H9 (cell line): ENCODE results near the gene PLA2G2F. TPM values are rescaled to one million over a fixed set of nuclear protein-coding genes. Genes with fewer than 3 reads are reported as not detected.

Experiments
- DNase-seq: peaks from one replicate; pipeline ENCODE4 v3.0.0-alpha.2; 2017
- H2AFZ ChIP-seq: one replicate; pipeline ENCODE4 v1.6.1; 2013; ENCODE audit warnings: mild to moderate bottlenecking, low read length, control low read depth, moderate library complexity
- H2AK5ac ChIP-seq: 2 replicates; pipeline ENCODE4 v1.6.1; 2013; ENCODE audit warnings: low read length, control low read depth, mixed read lengths; ENCODE audit not compliant: insufficient read length
- H2BK120ac ChIP-seq: one replicate; pipeline ENCODE4 v1.6.1; 2013; ENCODE audit warnings: low read depth, mild to moderate bottlenecking, low read length, control low read depth, inconsistent platforms; ENCODE audit not compliant: poor library complexity, severe bottlenecking
- H2BK12ac ChIP-seq: 2 replicates; pipeline ENCODE4 v1.6.1; 2013; ENCODE audit warnings: low read length, control low read depth, mixed read lengths, low read depth; ENCODE audit not compliant: insufficient read length
- H2BK15ac ChIP-seq: 2 replicates; pipeline ENCODE4 v1.6.1; 2013; ENCODE audit warnings: low read depth, low read length, control low read depth
- H2BK20ac ChIP-seq: one replicate; pipeline ENCODE4 v1.6.1; 2013; ENCODE audit warnings: low read depth, mild to moderate bottlenecking, low read length, control low read depth, inconsistent platforms; ENCODE audit not compliant: poor library complexity, severe bottlenecking
- H2BK5ac ChIP-seq: 2 replicates; pipeline ENCODE4 v1.6.1; 2013; ENCODE audit warnings: low read length, control low read depth, mixed read lengths; ENCODE audit not compliant: insufficient read length
- H3K14ac ChIP-seq: 2 replicates; pipeline ENCODE4 v1.6.1; 2013; ENCODE audit warnings: low read length, control low read depth; ENCODE audit not compliant: insufficient read depth
- H3K18ac ChIP-seq: 2 replicates; pipeline ENCODE4 v1.6.1; 2013; ENCODE audit warnings: low read depth, mild to moderate bottlenecking, mixed read lengths, low read length, control low read depth; ENCODE audit not compliant: insufficient read length
- H3K23ac ChIP-seq: 2 replicates; pipeline ENCODE4 v1.6.1; 2013; ENCODE audit warnings: low read length, control low read depth, mixed read lengths, low read depth; ENCODE audit not compliant: insufficient read length
- H3K23me2 ChIP-seq: 2 replicates; pipeline ENCODE4 v1.6.1; 2013; ENCODE audit warnings: low read depth, mild to moderate bottlenecking, mixed read lengths, low read length, control low read depth; ENCODE audit not compliant: insufficient read length, poor library complexity, severe bottlenecking
- H3K27ac ChIP-seq: 2 replicates; pipeline ENCODE4 v1.5.1; 2013; ENCODE audit warnings: low read length, control low read depth, mixed read lengths, low read depth; ENCODE audit not compliant: insufficient read length
- H3K27me3 ChIP-seq: 2 replicates; pipeline ENCODE4 v1.6.1; 2013; ENCODE audit warnings: low read length, control low read depth, inconsistent platforms; ENCODE audit not compliant: insufficient read depth
- H3K4ac ChIP-seq: 2 replicates; pipeline ENCODE4 v1.6.1; 2013; ENCODE audit warnings: low read depth, mild to moderate bottlenecking, control low read depth, inconsistent platforms, low read length, moderate library complexity
- H3K4me1 ChIP-seq: 2 replicates; pipeline ENCODE4 v1.6.1; 2013; ENCODE audit warnings: low read length, control low read depth, inconsistent platforms; ENCODE audit not compliant: insufficient read depth
- H3K4me2 ChIP-seq: 2 replicates; pipeline ENCODE4 v1.6.1; 2013; ENCODE audit warnings: low read length, control low read depth, mixed read lengths; ENCODE audit not compliant: insufficient read length, insufficient read depth
- H3K56ac ChIP-seq: 2 replicates; pipeline ENCODE4 v1.6.1; 2013; ENCODE audit warnings: low read depth, mild to moderate bottlenecking, mixed read lengths, low read length, control low read depth; ENCODE audit not compliant: insufficient read length
- H3K79me1 ChIP-seq: 2 replicates; pipeline ENCODE4 v1.6.1; 2013; ENCODE audit warnings: low read depth, mild to moderate bottlenecking, moderate library complexity, low read length, control low read depth, inconsistent platforms; ENCODE audit not compliant: insufficient read depth, poor library complexity, severe bottlenecking
- H3K79me2 ChIP-seq: 2 replicates; pipeline ENCODE4 v1.6.1; 2013; ENCODE audit warnings: low read length, control low read depth, inconsistent platforms; ENCODE audit not compliant: insufficient read depth
- H3K9ac ChIP-seq: 2 replicates; pipeline ENCODE4 v1.6.1; 2013; ENCODE audit warnings: low read length, control low read depth, mixed read lengths; ENCODE audit not compliant: insufficient read length; ENCODE audit errors: extremely low read depth
- H3K9me3 ChIP-seq: one replicate; pipeline ENCODE4 v1.6.1; 2013; ENCODE audit warnings: low read depth, low read length, inconsistent platforms; ENCODE audit not compliant: control insufficient read depth
- H3T11ph ChIP-seq: one replicate; pipeline ENCODE4 v1.6.1; 2013; ENCODE audit warnings: mild to moderate bottlenecking, low read length, control low read depth, inconsistent platforms
- H4K20me1 ChIP-seq: one replicate; pipeline ENCODE4 v1.6.1; 2013; ENCODE audit not compliant: control insufficient read depth, insufficient read length, insufficient read depth
- H4K5ac ChIP-seq: 2 replicates; pipeline ENCODE4 v1.6.1; 2013; ENCODE audit warnings: low read depth, mild to moderate bottlenecking, mixed read lengths, low read length, control low read depth; ENCODE audit not compliant: insufficient read length
- H4K8ac ChIP-seq: replicated peaks from 2 replicates; pipeline ENCODE4 v1.6.1; 2013; ENCODE audit warnings: low read length, control low read depth, mixed read lengths, low read depth; ENCODE audit not compliant: insufficient read length
- H4K91ac ChIP-seq: 2 replicates; pipeline ENCODE4 v1.6.1; 2013; ENCODE audit warnings: low read depth, mild to moderate bottlenecking, moderate library complexity, mixed read lengths, low read length, control low read depth; ENCODE audit not compliant: insufficient read length
- H3K27ac Mint-ChIP-seq, 3 experiments: 2 replicates in 2 of 3; 3 replicates in 1 of 3; pipeline ENCODE4 v1.8.0; 2020 to 2021; ENCODE audit warnings: mixed read lengths in 3 of 3, mild to moderate bottlenecking in 1 of 3, moderate library complexity in 1 of 3
- H3K27me3 Mint-ChIP-seq: 2 replicates; pipeline ENCODE4 v1.8.0; 2021; ENCODE audit warnings: low read depth, mild to moderate bottlenecking, moderate library complexity, mixed read lengths
- H3K36me3 Mint-ChIP-seq, 3 experiments: 2 replicates in 2 of 3; 3 replicates in 1 of 3; pipeline ENCODE4 v1.8.0; 2020 to 2021; ENCODE audit warnings: low read depth in 3 of 3, mixed read lengths in 3 of 3; ENCODE audit not compliant: insufficient read depth in 1 of 3
- H3K4me1 Mint-ChIP-seq, 2 experiments: 2 replicates each; pipeline ENCODE4 v1.8.0; 2020; ENCODE audit warnings: mixed read lengths in 2 of 2
- H3K4me3 Mint-ChIP-seq, 2 experiments: 2 replicates in 1 of 2; 3 replicates in 1 of 2; pipeline ENCODE4 v1.8.0; 2020 to 2021; ENCODE audit warnings: mild to moderate bottlenecking in 2 of 2, mixed read lengths in 2 of 2, moderate library complexity in 1 of 2
- H3K9me3 Mint-ChIP-seq, 2 experiments: 2 replicates in 1 of 2; 3 replicates in 1 of 2; pipeline ENCODE4 v1.8.0; 2020; ENCODE audit warnings: mild to moderate bottlenecking in 2 of 2, mixed read lengths in 2 of 2, moderate library complexity in 1 of 2
- CTCF ChIP-seq: fragments of 200-600 bp; sonication (generic); conservative IDR thresholded peaks from 3 replicates; pipeline ENCODE4 v1.8.0; 2021; ENCODE audit warnings: antibody characterized with exemption, mild to moderate bottlenecking
- WGBS: extraction: QIAGEN DNeasy Blood & Tissue Kit; methylation state at CpG from one replicate; pipeline ENCODE4 v1.1.7; 2013; ENCODE audit warnings: missing lambda C conversion rate, low lambda C conversion rate, mixed read lengths; ENCODE audit not compliant: insufficient read length; ENCODE audit errors: extremely low coverage; 5-methylcytosine and 5-hydroxymethylcytosine counted together
- total RNA-seq: library from RNA; stranded (reverse); gene quantifications from 2 replicates; pipeline ENCODE4 v1.2.1, GENCODE V29; 2021

The PLA2G2F gene
- total RNA-seq, 1 experiment from 2014 or later: not detected

GRCh38 chr1:20105856-20106255, 33.3 kb upstream of the PLA2G2F start:
- Histone ChIP-seq H2BK120ac (no peak overlapping the region), H4K20me1 (no peaks in the 10 kb centered on the region), H2BK20ac (no peak overlapping the region), H3K27ac (no peak overlapping the region), H3K56ac (no peak overlapping the region), H3K27me3 (no peaks in the 10 kb centered on the region), H3K79me2 (no peaks in the 10 kb centered on the region), H3T11ph (no peak overlapping the region), H3K79me1 (no peaks in the 10 kb centered on the region), H3K23ac (no peak overlapping the region), H3K9ac (no peak overlapping the region), H4K91ac (no peak overlapping the region), H4K8ac (no peak overlapping the region), H3K9me3 (no peaks in the 10 kb centered on the region), H3K4me1 (peaks cover 2% of the 10 kb centered on the region; the same call in 1 of the 2 replicates), H2BK15ac (no peak overlapping the region), H4K5ac (no peak overlapping the region), H3K18ac (no peak overlapping the region), H2AK5ac (no peak overlapping the region), H3K14ac (no peak overlapping the region), H2BK5ac (no peak overlapping the region), H2AFZ (no peak overlapping the region), H3K23me2 (no peaks in the 10 kb centered on the region), H2BK12ac (no peak overlapping the region), H3K4me2 (no peak overlapping the region), H3K4ac (no peak overlapping the region)
- no CpG with 5 or more reads among the region's 1 CpG for WGBS
- no peak overlapping the region for H3K4me3 Mint-ChIP-seq
- peaks cover 5 to 14% of the 10 kb centered on the region in 2 experiments for H3K9me3 Mint-ChIP-seq
- peaks cover 11 to 13% of the 10 kb centered on the region in 2 experiments for H3K4me1 Mint-ChIP-seq
- peaks cover 0 to 1% (median 0%) of the 10 kb centered on the region in 3 experiments; a peak in 2 of 7 replicates for H3K36me3 Mint-ChIP-seq
- TF ChIP-seq CTCF: no peak
- no peak for DNase-seq
- H3K27me3 Mint-ChIP-seq: peaks cover 2% of the 10 kb centered on the region; the same call in 1 of the 2 replicates
- H3K27ac Mint-ChIP-seq: no peak overlapping the region
